Measurements from ENCODE around the gene ATP13A4. TPM values are rescaled to one million over a fixed set of nuclear protein-coding genes. Genes with fewer than 3 reads are reported as not detected.

ATP13A4 gene
- total RNA-seq, 4 donors from 2014 or later, result under 0.01 to 0.63 (median 0.28) TPM

DNA sequence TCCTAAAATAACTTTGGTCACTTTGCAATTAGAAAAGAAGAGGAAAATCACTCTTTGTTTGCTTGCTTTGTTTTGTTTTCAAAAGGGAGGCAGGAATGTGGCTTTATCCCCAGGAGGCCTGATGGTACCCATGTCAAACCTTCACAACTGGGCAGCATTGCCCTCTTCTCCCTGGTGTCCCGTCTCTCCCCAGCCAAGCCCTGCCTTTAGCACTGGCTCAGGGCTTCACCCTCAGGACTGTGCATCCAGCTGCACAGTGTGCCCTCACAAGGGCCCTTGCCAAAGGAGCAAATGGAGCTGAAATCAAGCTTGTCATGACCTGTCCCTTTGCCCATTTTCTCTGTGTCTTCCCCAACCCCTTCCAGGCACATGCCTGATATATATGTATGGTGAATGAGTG lies 147.0 kb downstream of the ATP13A4 start:
- no peak for TF ChIP-seq POLR2AphosphoS5 (IDR thresholded peaks at IDR 0.05)
- no peak for TF ChIP-seq POLR2A (IDR thresholded peaks at IDR 0.05; ENCODE audit: low read depth)
- TF ChIP-seq EP300 (IDR thresholded peaks at IDR 0.05), result no peak
- TF ChIP-seq CTCF (IDR thresholded peaks at IDR 0.05), result no peak
- 67% methylated on average over 1 of the region's 1 CpG for WGBS

GRCh38 chr3:193407112-193407511 lies 147.6 kb downstream of the ATP13A4 start:
- intact Hi-C loops (cut with DNase I), result no loop called here
- H3K4me1 ChIP-seq, result no peaks in the 10 kb centered on the region
- H3K27ac ChIP-seq (replicated peaks in 1 of 4), result no peak overlapping the region
- TF ChIP-seq CTCF (IDR thresholded peaks at IDR 0.05) (no peak), EP300 (IDR thresholded peaks at IDR 0.05) (no peak), POLR2AphosphoS5 (IDR thresholded peaks at IDR 0.05) (no peak), POLR2A (IDR thresholded peaks at IDR 0.05; ENCODE audit: low read depth) (no peak)
- no peak overlapping the region for H3K4me3 ChIP-seq
- peak; percentile 89 for DNase-seq (ENCODE audit: extremely low spot score)
- no peaks in the 10 kb centered on the region for H3K27me3 ChIP-seq
- H3K9me3 ChIP-seq, result no peaks in the 10 kb centered on the region
- peaks cover 0 to 4% (median 0%) of the 10 kb centered on the region in 4 donors for H3K36me3 ChIP-seq
- WGBS, result 65% methylated on average over 6 of the region's 6 CpGs

More for the DNA sequence above, 147.0 kb downstream of the ATP13A4 start:
- Histone ChIP-seq H3K27ac (replicated peaks in 1 of 4) (no peak overlapping the region), H3K27me3 (no peaks in the 10 kb centered on the region), H3K9me3 (peaks cover 0 to under 1% (median 0%) of the 10 kb centered on the region in 4 donors), H3K36me3 (peaks cover 0 to 4% (median 0%) of the 10 kb centered on the region in 4 donors), H3K4me3 (no peak overlapping the region), H3K4me1 (no peaks in the 10 kb centered on the region)
- DNase-seq (ENCODE audit: extremely low spot score), result peak; percentile 80
- intact Hi-C loops (cut with DNase I), result no loop called here

GRCh38 chr3:193403307-193403706 lies 151.4 kb downstream of the ATP13A4 start:
- no peak for DNase-seq (ENCODE audit: extremely low spot score)
- intact Hi-C loops (cut with DNase I), result no loop called here
- TF ChIP-seq POLR2AphosphoS5 (IDR thresholded peaks at IDR 0.05), result no peak
- TF ChIP-seq CTCF (IDR thresholded peaks at IDR 0.05), result no peak
- Histone ChIP-seq H3K4me3 (no peak overlapping the region), H3K4me1 (no peaks in the 10 kb centered on the region), H3K36me3 (no peaks in the 10 kb centered on the region), H3K27me3 (no peaks in the 10 kb centered on the region), H3K27ac (replicated peaks in 1 of 4) (no peak overlapping the region), H3K9me3 (no peaks in the 10 kb centered on the region)
- 93% methylated on average over 2 of the region's 2 CpGs for WGBS

DNA sequence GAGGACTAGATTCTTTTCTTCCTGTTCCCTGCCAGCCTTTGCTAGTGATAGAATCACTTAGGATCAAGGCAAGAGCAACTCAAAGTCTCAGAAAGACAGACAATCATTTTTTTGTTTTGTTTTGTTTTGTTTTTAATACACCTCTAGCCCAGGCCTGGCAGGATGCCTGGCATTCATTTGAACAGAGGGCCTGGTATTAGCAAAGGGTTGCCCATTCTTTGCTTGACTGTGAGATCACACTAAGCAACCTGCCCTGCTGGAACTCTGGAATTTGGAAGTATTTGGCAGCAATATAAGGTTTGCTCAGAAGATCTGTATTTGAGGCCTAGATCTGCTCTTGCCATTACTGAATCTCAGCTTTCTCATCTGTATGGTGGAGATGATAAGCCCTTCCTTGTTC lies 154.4 kb downstream of the ATP13A4 start:
- H3K36me3 ChIP-seq, result no peaks in the 10 kb centered on the region
- H3K27ac ChIP-seq (replicated peaks in 1 of 4), result no peak overlapping the region
- H3K9me3 ChIP-seq, result no peaks in the 10 kb centered on the region
- peak; percentile 57 for DNase-seq (ENCODE audit: extremely low spot score)
- intact Hi-C loops (cut with DNase I), result no loop called here
- H3K27me3 ChIP-seq, result no peaks in the 10 kb centered on the region
- TF ChIP-seq POLR2A (IDR thresholded peaks at IDR 0.05; ENCODE audit: low read depth), result no peak
- no peak for TF ChIP-seq EP300 (IDR thresholded peaks at IDR 0.05)
- no peak for TF ChIP-seq POLR2AphosphoS5 (IDR thresholded peaks at IDR 0.05)
- no peak for TF ChIP-seq CTCF (IDR thresholded peaks at IDR 0.05)
- no peaks in the 10 kb centered on the region for H3K4me1 ChIP-seq
- no peak overlapping the region for H3K4me3 ChIP-seq
